Activated T-cell treated with anti-CD3 and anti-CD28 coated beads, Interleukin-2, amount 50 U/mL, for 4 hours (primary cell): ENCODE measurements around the gene LSS. TPM values are rescaled to one million over a fixed set of nuclear protein-coding genes. Genes with fewer than 3 reads are reported as not detected.

Source experiments
- ATAC-seq, 2 donors: fragments of 200-7000 bp; cut with Tn5 transposase; one replicate each; pipeline ENCODE4 v1.10.0; 2021
- DNase-seq: peaks from one replicate; pipeline ENCODE4 v3.0.0-alpha.2; 2020
- H3K27me3 Mint-ChIP-seq: one replicate; pipeline ENCODE4 v1.8.0; 2021; ENCODE audit warnings: low read depth, mixed read lengths
- H3K36me3 Mint-ChIP-seq: one replicate; pipeline ENCODE4 v1.8.0; 2022; ENCODE audit warnings: mixed read lengths; ENCODE audit not compliant: insufficient read depth
- H3K4me1 Mint-ChIP-seq: one replicate; pipeline ENCODE4 v1.8.0; 2021; ENCODE audit warnings: low read depth, mixed read lengths
- H3K4me3 Mint-ChIP-seq: one replicate; pipeline ENCODE4 v1.8.0; 2021; ENCODE audit warnings: mild to moderate bottlenecking, moderate library complexity, mixed read lengths
- H3K9me3 Mint-ChIP-seq: one replicate; pipeline ENCODE4 v1.8.0; 2021; ENCODE audit warnings: mixed read lengths
- total RNA-seq, 3 donors: library from RNA; stranded (reverse); gene quantifications; one replicate each; pipeline ENCODE4 v1.2.1, GENCODE V29; 2021

Gene LSS
- total RNA-seq, 3 donors from 2014 or later, result 14.5 to 20.6 (median 17.2) TPM

- Mint-ChIP-seq H3K9me3 (no peaks in the 10 kb centered on the region), H3K4me1 (no peaks in the 10 kb centered on the region), H3K36me3 (peaks cover 11% of the 10 kb centered on the region), H3K27me3 (no peaks in the 10 kb centered on the region), H3K4me3 (no peak overlapping the region)
- ATAC-seq (no peak), DNase-seq (no peak)
These were observed 9.5 kb downstream of the LSS start for GRCh38 chr21:46218906-46219590.

- Mint-ChIP-seq H3K4me3 (no peak overlapping the region), H3K4me1 (no peaks in the 10 kb centered on the region), H3K9me3 (no peaks in the 10 kb centered on the region), H3K27me3 (no peaks in the 10 kb centered on the region), H3K36me3 (peaks cover 13% of the 10 kb centered on the region)
- DNase-seq, result no peak
- ATAC-seq, result no peak
These were observed 10.9 kb downstream of the LSS start for GRCh38 chr21:46217511-46218196.

GRCh38 chr21:46216132-46216747, 12.3 kb downstream of the LSS start:
- H3K36me3 Mint-ChIP-seq, result peaks cover 10% of the 10 kb centered on the region
- no peak for ATAC-seq
- H3K9me3 Mint-ChIP-seq, result no peaks in the 10 kb centered on the region
- H3K27me3 Mint-ChIP-seq, result no peaks in the 10 kb centered on the region
- H3K4me1 Mint-ChIP-seq, result no peaks in the 10 kb centered on the region
- H3K4me3 Mint-ChIP-seq, result no peak overlapping the region
- no peak for DNase-seq

- Mint-ChIP-seq H3K9me3 (no peaks in the 10 kb centered on the region), H3K4me1 (no peaks in the 10 kb centered on the region), H3K36me3 (peaks cover 8% of the 10 kb centered on the region), H3K4me3 (no peak overlapping the region), H3K27me3 (no peaks in the 10 kb centered on the region)
- ATAC-seq, result no peak
- DNase-seq, result no peak
These were observed 13.0 kb downstream of the LSS start for GRCh38 chr21:46215436-46216131.

- DNase-seq, result no peak
- H3K9me3 Mint-ChIP-seq, result no peaks in the 10 kb centered on the region
- no peak overlapping the region for H3K4me3 Mint-ChIP-seq
- H3K4me1 Mint-ChIP-seq, result no peaks in the 10 kb centered on the region
- H3K27me3 Mint-ChIP-seq, result no peaks in the 10 kb centered on the region
- H3K36me3 Mint-ChIP-seq, result peaks cover 3% of the 10 kb centered on the region
- no peak for ATAC-seq
These were observed 13.9 kb downstream of the LSS start for GRCh38 chr21:46214478-46215340.

GRCh38 chr21:46213620-46214286, 14.8 kb downstream of the LSS start:
- Mint-ChIP-seq H3K4me3 (no peak overlapping the region), H3K9me3 (no peaks in the 10 kb centered on the region), H3K27me3 (no peaks in the 10 kb centered on the region), H3K36me3 (peaks cover 3% of the 10 kb centered on the region), H3K4me1 (no peaks in the 10 kb centered on the region)
- no peak for ATAC-seq
- DNase-seq, result no peak

- Mint-ChIP-seq H3K4me3 (no peak overlapping the region), H3K27me3 (no peaks in the 10 kb centered on the region), H3K4me1 (no peaks in the 10 kb centered on the region), H3K9me3 (no peaks in the 10 kb centered on the region), H3K36me3 (peaks cover 3% of the 10 kb centered on the region)
- no peak for DNase-seq
- no peak for ATAC-seq
These were observed 15.7 kb downstream of the LSS start for GRCh38 chr21:46212721-46213484.

- ATAC-seq (no peak), DNase-seq (no peak)
- no peaks in the 10 kb centered on the region for H3K4me1 Mint-ChIP-seq
- no peaks in the 10 kb centered on the region for H3K27me3 Mint-ChIP-seq
- H3K9me3 Mint-ChIP-seq, result no peaks in the 10 kb centered on the region
- H3K36me3 Mint-ChIP-seq, result peaks cover 2% of the 10 kb centered on the region
- no peak overlapping the region for H3K4me3 Mint-ChIP-seq
These were observed 16.5 kb downstream of the LSS start for GRCh38 chr21:46211786-46212720.

- DNase-seq, result no peak
These were observed 17.2 kb downstream of the LSS start for GRCh38 chr21:46211376-46211775.

GRCh38 chr21:46210378-46211136, 18.0 kb downstream of the LSS start:
- DNase-seq (no peak), ATAC-seq (no peak)

More at GRCh38 chr21:46211376-46211775, 17.2 kb downstream of the LSS start:
- ATAC-seq, result no peak
- Mint-ChIP-seq H3K9me3 (no peaks in the 10 kb centered on the region), H3K27me3 (no peaks in the 10 kb centered on the region), H3K4me1 (no peaks in the 10 kb centered on the region), H3K4me3 (no peak overlapping the region), H3K36me3 (peaks cover 2% of the 10 kb centered on the region)

GRCh38 chr21:46208761-46209721, 19.5 kb downstream of the LSS start:
- H3K36me3 Mint-ChIP-seq, result peaks cover 11% of the 10 kb centered on the region

More at GRCh38 chr21:46210378-46211136, 18.0 kb downstream of the LSS start:
- H3K4me3 Mint-ChIP-seq, result no peak overlapping the region
- H3K36me3 Mint-ChIP-seq, result peaks cover 5% of the 10 kb centered on the region
- no peaks in the 10 kb centered on the region for H3K9me3 Mint-ChIP-seq
- no peaks in the 10 kb centered on the region for H3K27me3 Mint-ChIP-seq
- no peaks in the 10 kb centered on the region for H3K4me1 Mint-ChIP-seq

More at GRCh38 chr21:46208761-46209721, 19.5 kb downstream of the LSS start:
- H3K9me3 Mint-ChIP-seq, result no peaks in the 10 kb centered on the region
- DNase-seq, result no peak
- ATAC-seq, result no peak
- H3K4me3 Mint-ChIP-seq, result no peak overlapping the region
- no peaks in the 10 kb centered on the region for H3K27me3 Mint-ChIP-seq
- H3K4me1 Mint-ChIP-seq, result no peaks in the 10 kb centered on the region
